SH-SY5Y (cell line): ENCODE data around the gene UGGT2.

Experiments
- GATA2 ChIP-seq: IDR thresholded peaks from 2 replicates; pipeline ENCODE4 v1.6.1; 2011; ENCODE audit warnings: mild to moderate bottlenecking, low read depth, low read length
- GATA3 ChIP-seq: IDR thresholded peaks from 2 replicates; pipeline ENCODE4 v1.6.1; 2011; ENCODE audit warnings: low read depth, mild to moderate bottlenecking, low read length, moderate library complexity

UGGT2 gene

DNA sequence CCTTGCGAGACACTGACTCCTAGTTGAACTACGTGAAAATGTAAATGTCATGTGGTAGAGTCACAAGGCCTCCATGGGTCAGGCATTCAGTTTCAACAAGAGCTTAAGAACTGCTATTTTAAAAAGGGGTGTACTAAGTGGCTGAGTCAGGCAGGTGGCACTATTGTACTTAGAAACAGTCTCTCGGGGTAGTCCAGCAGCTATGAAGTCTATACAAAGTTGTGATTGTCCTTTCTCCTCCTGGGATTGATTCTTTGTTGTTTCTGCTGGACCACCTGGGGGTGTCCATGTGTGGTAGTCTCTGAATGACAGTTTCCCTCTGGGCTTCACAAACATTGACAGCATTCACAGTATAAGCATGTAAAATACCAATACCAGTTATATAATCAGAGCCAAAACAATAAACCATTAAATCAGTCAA lies 33.0 kb downstream of the UGGT2 start:
- TF ChIP-seq GATA2 (no peak), GATA3 (no peak)

DNA sequence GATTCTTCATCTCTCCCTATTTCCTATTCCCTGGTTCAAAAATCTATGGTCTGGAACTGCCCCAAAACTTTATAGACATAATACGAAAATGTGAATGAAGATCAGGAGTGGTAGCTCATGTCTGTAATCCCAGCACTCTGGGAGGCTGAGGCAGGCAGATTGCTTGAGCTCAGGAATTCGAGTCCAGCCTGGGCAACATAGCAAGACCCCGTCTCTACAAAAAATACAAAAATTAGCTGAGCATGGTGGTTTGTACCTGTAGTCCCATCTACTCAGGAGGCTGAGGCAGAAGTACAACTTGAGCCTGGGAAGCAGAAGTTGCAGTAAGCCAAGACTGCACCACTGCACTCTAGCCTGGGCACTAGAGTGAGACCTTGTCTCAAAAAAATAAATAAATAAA lies 35.1 kb downstream of the UGGT2 start:
- TF ChIP-seq GATA2 (no peak), GATA3 (no peak)

DNA sequence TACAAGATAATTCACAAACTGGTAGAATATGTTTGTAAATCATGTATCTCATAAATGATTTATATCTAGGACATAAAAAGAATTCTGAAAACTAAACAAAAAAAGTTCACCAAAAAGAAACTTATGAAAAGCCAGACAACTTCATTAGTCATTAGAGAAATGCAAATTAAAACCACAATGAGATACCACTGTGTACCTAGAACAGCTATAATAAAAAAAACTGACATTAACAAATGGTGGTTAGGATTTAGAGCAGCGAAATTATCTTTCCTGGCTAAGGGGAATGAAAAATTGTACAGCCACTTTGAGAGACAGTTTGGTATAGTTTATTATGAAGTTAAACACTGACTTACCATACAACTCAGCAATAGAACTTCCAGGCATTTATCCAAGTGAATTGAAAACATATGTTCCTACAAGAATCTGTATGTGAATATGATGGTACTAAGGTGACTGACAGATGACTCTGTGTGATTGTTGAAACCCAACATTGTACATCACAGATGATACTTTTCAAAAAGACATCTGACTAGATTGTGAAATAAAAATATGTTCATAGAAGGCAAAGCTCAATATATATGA lies 41.8 kb downstream of the UGGT2 start:
- TF ChIP-seq GATA2, result no peak
- TF ChIP-seq GATA3, result no peak

DNA sequence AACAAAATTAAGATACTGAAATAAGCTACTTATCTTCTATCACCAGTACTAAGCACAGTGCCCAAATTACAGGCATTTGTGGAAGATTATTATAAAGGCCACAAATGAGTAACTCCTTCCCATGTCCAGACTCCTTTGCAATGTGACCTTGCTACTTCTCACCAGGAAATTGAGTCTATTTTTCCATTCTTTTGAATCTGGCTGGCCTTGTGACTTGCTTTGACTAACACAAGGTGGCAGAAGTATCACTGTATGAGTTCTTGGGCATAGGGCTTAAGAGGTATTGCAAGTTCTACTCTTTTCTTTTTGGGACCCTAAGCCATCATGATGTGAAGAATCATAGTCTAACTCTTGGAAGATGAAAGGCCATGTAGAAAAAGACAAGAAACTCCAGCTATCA lies 49.9 kb downstream of the UGGT2 start:
- TF ChIP-seq GATA2, result no peak
- no peak for TF ChIP-seq GATA3

DNA sequence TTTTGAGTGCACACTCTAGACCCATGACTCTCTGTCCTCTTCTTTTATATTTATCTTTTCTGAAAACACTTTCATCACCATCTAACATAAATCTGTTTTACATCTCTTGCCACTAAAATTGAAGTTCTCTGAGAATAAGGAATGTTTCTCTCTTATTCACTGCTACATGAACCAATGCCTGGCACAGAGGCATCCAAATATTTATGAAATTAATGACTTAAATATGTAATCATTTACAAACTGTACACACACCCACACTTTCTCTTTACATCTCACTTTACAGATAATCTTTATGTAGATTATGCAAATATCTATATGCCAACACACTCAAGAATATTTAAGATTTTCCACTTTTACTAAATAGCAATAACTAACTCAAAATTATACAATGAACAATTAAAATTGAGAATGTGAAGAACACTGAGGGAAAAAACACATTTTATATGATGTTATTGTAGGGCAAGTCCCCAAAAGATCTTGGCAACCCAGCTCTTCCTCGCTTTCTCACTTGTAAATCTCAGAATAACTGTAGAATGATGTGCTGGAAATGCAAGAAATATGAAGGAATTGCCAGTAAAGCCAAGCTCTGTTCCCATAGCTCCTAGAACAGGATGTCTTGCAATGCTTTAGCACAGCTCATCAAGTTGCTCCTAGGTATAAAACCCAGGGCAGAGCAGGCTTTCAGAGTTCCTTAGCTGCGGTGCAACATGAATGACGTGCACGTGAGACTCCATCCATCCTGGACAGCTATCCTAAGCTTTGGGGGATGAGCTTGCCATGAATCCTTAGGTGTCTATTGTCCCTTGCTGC lies 50.7 kb downstream of the UGGT2 start:
- TF ChIP-seq GATA2, result no peak
- TF ChIP-seq GATA3, result no peak

DNA sequence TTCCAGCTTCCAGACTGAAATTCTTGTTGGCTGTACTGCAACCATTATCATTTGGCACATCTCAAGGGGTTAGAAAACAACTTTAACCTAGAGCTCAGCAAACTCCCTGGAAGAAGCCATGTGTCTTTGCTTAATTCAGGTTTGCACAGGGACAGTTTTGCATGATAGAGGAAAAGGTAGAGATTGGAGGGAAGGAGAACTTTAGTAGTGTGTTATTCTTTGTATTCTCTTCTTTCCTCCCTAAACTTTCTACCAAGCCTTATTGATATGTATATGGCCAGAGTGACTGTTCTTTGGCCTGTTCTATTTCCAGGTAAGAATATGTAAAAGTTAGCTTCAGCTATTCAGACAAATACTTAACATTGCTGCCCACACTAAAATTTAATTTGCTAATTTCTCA lies 53.1 kb downstream of the UGGT2 start:
- TF ChIP-seq GATA3 (no peak), GATA2 (no peak)

DNA sequence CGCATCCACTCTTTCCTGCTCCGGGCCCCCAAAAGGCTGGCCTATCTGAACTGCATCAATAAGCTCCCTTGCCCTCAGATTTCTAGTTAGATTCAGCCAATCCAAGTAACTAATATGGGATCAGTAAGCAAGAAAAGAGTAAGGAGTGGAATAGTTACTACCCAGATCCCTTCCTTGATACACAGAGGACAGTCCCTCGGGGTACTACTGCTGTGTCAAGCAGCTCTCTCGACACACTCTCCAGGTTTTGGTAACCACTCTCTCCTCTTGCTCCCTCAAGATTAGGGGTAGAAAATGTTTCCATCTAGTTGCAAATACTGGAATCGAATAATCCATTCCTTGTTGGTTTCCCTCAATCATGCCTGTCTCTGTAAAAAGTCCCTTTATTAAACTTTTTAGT lies 65.4 kb downstream of the UGGT2 start:
- no peak for TF ChIP-seq GATA2
- TF ChIP-seq GATA3, result no peak

DNA sequence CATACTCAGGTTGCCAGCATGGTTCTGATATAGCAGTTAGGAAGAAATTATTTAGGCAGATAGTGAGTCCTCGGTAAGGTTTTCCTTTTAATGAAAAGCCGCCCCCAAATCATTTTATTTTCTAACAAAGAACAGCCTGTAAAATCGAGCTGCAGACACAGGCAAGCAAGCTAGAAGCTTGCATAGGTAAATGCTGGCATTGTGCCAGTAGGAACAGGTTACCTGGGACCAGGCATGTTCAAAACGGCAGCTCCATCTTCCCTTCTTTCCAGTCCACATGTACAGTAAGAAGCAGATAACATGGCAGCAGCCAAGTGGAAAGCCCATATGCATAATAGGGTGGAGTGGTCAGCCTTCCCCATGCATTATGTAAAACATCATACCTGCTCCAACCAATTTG lies 71.1 kb downstream of the UGGT2 start:
- TF ChIP-seq GATA3, result no peak
- no peak for TF ChIP-seq GATA2

DNA sequence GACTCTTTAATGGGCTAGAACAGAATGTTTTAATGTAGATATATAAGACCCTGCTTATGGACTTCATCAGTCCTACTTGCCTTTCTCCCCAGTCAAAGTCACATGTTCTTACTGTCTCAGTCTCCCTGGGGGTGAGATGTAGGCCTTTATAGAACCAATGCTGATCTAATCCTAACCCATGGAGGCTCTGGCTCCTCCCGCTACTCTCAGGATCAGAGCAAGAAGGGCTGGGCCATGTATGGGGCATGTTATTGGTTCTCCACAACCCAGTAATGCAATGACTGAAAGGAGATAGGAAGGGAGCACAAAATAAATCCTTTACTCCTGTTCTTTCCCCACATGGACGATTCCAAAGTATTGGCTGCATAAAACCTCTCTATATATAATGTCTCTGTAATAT lies 82.3 kb downstream of the UGGT2 start:
- TF ChIP-seq GATA3 (no peak), GATA2 (no peak)

DNA sequence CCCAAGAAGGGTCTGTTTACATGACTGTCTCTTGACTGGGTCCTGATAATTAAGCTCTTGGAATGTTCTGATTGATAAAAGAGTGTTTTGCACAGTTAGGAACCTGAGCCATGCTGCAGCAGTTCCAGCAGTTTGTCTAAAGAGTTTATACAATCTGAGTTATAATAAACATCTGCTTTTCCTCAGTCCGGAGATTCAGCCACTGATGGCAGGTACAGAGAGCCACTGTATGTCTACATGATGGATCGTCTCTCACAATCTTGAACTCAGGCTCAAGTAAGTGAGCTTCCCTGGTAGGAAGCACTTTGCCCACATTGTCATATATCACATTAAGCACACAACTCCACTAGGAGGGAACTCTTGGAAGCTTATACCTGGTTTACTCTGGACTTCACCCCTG lies 84.3 kb downstream of the UGGT2 start:
- TF ChIP-seq GATA3 (no peak), GATA2 (no peak)

DNA sequence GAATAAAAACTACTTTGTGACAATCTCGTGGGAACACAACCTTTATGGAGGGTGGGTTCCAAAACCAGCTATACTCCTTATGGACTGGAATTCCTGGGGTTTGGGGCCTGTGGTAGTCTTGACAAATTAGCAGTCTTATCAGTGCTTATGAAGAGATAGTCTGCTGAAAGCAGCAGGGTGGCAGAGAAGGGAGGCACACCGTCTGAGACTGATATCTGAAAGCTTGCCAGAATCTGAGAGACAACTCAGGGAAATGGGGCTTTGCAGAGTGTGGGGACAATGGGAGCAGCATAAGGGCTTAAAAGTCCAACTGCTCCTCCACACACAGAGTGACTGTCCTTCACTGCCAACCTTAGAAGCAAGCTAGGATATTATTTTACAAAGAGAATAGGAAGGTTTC lies 95.9 kb downstream of the UGGT2 start:
- TF ChIP-seq GATA2, result no peak
- TF ChIP-seq GATA3, result no peak

DNA sequence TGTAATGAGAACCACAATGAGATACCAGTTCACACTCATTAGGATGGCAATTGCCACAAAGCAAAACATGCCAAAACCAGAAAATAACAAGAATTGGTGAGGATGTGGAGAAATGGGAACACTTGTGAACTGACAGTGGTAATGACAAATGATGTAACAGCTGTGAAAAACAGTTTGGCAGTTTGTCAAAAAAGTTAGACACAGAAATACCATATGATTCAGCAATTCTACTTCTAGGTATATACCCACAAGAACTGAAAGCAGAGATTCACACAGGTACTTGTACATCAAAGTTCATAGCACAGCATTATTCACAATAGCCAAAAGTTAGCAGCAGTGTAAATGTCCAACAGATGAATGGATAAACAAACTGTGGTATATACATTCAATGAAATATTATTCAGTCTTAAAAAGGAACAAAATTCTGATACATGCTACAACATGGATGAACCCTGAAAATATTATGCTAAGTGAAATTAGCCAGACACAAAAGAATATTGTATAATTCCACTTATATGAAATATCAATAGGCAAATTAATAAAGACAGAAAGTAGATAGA lies 96.5 kb downstream of the UGGT2 start:
- TF ChIP-seq GATA3 (no peak), GATA2 (no peak)

DNA sequence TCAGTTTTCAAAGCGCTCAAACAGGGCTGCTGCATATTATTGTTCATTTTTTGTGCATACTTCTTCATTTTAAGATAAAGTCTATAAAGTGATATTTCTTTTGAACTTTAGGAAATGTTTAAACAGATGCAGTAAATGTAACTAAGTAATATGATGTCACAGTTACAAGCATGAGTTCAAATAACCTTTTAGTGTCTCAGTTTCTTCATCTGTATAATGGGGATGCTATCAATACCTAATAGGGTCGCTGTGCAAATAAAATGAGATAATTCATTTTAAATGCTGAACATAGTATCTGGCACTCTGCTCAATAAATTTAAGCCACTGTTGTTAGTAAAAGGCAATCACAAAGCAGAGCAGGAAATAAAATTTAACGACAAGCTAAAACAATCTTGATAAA lies 97.5 kb downstream of the UGGT2 start:
- TF ChIP-seq GATA3 (no peak), GATA2 (no peak)

DNA sequence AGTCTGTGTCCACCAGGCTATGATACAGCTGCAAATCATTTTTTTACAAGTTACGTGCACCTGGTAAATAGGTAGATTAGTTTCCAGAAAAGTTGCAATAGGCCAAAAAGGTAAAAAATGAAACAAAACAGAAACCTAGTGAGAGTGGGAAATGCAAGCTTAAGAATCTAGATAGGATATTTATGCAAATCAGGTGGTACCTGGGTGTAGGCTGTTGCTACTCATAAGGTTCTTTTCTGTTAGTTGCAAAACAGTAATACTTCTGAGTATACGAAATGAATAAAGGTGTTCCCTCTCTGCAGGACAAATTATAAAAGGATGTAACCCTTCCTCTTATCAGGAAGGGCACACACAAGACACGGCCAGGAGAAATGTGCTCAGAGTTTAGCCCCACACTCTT lies 97.9 kb downstream of the UGGT2 start:
- no peak for TF ChIP-seq GATA2
- TF ChIP-seq GATA3, result no peak

DNA sequence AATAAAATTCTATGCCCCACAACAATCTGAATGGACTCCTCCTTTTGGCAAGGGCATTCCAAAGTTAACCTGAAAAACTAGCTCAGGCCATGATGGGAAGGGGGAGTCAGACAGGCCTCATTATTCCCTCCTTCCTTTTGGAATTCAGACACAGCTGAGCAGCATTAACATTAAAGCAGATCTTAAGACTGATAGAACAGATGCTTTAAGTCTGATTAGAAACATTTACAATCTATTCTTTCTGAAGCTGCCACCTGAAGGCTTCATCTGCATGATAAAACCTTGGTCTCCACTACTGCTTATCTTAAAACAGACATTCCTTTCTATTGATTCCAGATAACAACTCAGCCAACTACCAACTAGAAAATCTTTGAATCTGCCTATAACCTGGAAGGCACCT lies 98.9 kb downstream of the UGGT2 start:
- TF ChIP-seq GATA2 (no peak), GATA3 (no peak)
